IMR-90 (cell line): Measurements from ENCODE around the gene SORCS1. TPM values are rescaled to one million over a fixed set of nuclear protein-coding genes. Genes with fewer than 3 reads are reported as not detected.

Experiments used
- ATAC-seq: fragments of 200-7000 bp; cut with Tn5 transposase; 2 replicates; pipeline ENCODE4 v1.9.1; 2020; ENCODE audit warnings: low read depth, mild to moderate bottlenecking, moderate library complexity
- BruUV-seq: library from RNA; stranded (reverse); fragments of 400-500 nt; replicated peaks from 2 replicates; lab custom pipeline; 2021; lab: Mats Ljungman, UMichigan
- CTCF ChIA-PET: fragments of 300-600 bp; formaldehyde crosslinking; extraction: SDS; loops from one replicate; lab custom pipeline; 2021; ENCODE audit warnings: antibody characterized with exemption; lab: Yijun Ruan, JAX
- POLR2A ChIA-PET: fragments of 300-600 bp; sonication (Branson Sonifier 250); formaldehyde crosslinking; loops from one replicate; lab custom pipeline; 2022; ENCODE audit warnings: antibody characterized with exemption; ENCODE audit not compliant: unreplicated experiment; lab: Charles Lee
- DNase-seq: peaks from one replicate; pipeline ENCODE4 v3.0.0; 2013
- H2AFZ ChIP-seq: replicated peaks from 2 replicates; pipeline ENCODE3; 2013; ENCODE audit warnings: low read length, mild to moderate bottlenecking; ENCODE audit not compliant: poor library complexity
- H2AK5ac ChIP-seq: 2 replicates; pipeline ENCODE4 v1.6.1; 2013; ENCODE audit warnings: low read depth, low read length, inconsistent platforms
- H2AK9ac ChIP-seq: replicated peaks from 2 replicates; pipeline ENCODE3; 2013; ENCODE audit warnings: mild to moderate bottlenecking, low read depth, low read length, moderate library complexity; ENCODE audit not compliant: poor library complexity
- H2BK120ac ChIP-seq: 2 replicates; pipeline ENCODE4 v1.6.1; 2013; ENCODE audit warnings: low read depth, low read length, inconsistent platforms
- H2BK15ac ChIP-seq: 3 replicates; pipeline ENCODE4 v1.6.1; 2013; ENCODE audit warnings: low read depth, low read length, inconsistent platforms
- H2BK20ac ChIP-seq: 2 replicates; pipeline ENCODE4 v1.6.1; 2013; ENCODE audit warnings: low read depth, mild to moderate bottlenecking, inconsistent platforms, low read length, moderate library complexity
- H2BK5ac ChIP-seq: 2 replicates; pipeline ENCODE4 v1.6.1; 2013; ENCODE audit warnings: mild to moderate bottlenecking, low read depth, low read length, inconsistent platforms; ENCODE audit not compliant: poor library complexity, severe bottlenecking
- H3K14ac ChIP-seq: replicated peaks from 2 replicates; pipeline ENCODE4 v1.6.1; 2013; ENCODE audit warnings: low read depth, low read length, inconsistent platforms
- H3K18ac ChIP-seq: 2 replicates; pipeline ENCODE4 v1.6.1; 2013; ENCODE audit warnings: low read depth, low read length, control low read depth
- H3K23ac ChIP-seq: 2 replicates; pipeline ENCODE4 v1.6.1; 2013; ENCODE audit warnings: low read depth, low read length, inconsistent platforms
- H3K27ac ChIP-seq: 2 replicates; pipeline ENCODE4 v1.5.1; 2013; ENCODE audit warnings: mild to moderate bottlenecking, control low read depth, low read length; ENCODE audit not compliant: insufficient read depth
- H3K27me3 ChIP-seq: 2 replicates; pipeline ENCODE4 v1.6.1; 2013; ENCODE audit warnings: low read length; ENCODE audit not compliant: control insufficient read depth, insufficient read depth
- H3K36me3 ChIP-seq: 2 replicates; pipeline ENCODE4 v1.6.1; 2013; ENCODE audit warnings: low read length, mixed read lengths; ENCODE audit not compliant: control insufficient read depth, insufficient read depth
- H3K4ac ChIP-seq: 2 replicates; pipeline ENCODE4 v1.6.1; 2013; ENCODE audit warnings: low read depth, low read length, inconsistent platforms
- H3K4me1 ChIP-seq: 2 replicates; pipeline ENCODE4 v1.6.1; 2013; ENCODE audit warnings: low read length, mixed read lengths; ENCODE audit not compliant: control insufficient read depth, insufficient read depth
- H3K4me2 ChIP-seq: 2 replicates; pipeline ENCODE4 v1.6.1; 2013; ENCODE audit warnings: low read depth, mild to moderate bottlenecking, control low read depth, low read length, moderate library complexity
- H3K4me3 ChIP-seq: 2 replicates; pipeline ENCODE4 v1.5.1; 2013; ENCODE audit warnings: low read depth, mild to moderate bottlenecking, control low read depth, low read length, moderate library complexity; ENCODE audit not compliant: insufficient read depth
- H3K56ac ChIP-seq: 2 replicates; pipeline ENCODE4 v1.6.1; 2013; ENCODE audit warnings: low read length, inconsistent platforms; ENCODE audit not compliant: insufficient read depth; ENCODE audit errors: extremely low read depth
- H3K79me1 ChIP-seq, 2 experiments: 2 replicates each; pipeline ENCODE4 v1.6.1; 2013; ENCODE audit warnings: low read length in 2 of 2, inconsistent platforms in 1 of 2, low read depth in 1 of 2
- H3K9ac ChIP-seq: 2 replicates; pipeline ENCODE4 v1.6.1; 2013; ENCODE audit warnings: low read depth, low read length, control low read depth
- H3K9me1 ChIP-seq: 2 replicates; pipeline ENCODE4 v1.6.1; 2013; ENCODE audit warnings: low read length, inconsistent platforms; ENCODE audit not compliant: insufficient read depth
- H3K9me3 ChIP-seq: 2 replicates; pipeline ENCODE4 v1.6.1; 2013; ENCODE audit warnings: low read length; ENCODE audit not compliant: control insufficient read depth, insufficient read depth
- H4K20me1 ChIP-seq: 2 replicates; pipeline ENCODE4 v1.6.1; 2013; ENCODE audit warnings: low read length, inconsistent platforms; ENCODE audit not compliant: insufficient read depth
- H4K5ac ChIP-seq: 2 replicates; pipeline ENCODE4 v1.6.1; 2013; ENCODE audit warnings: mild to moderate bottlenecking, low read depth, low read length, control low read depth
- H4K8ac ChIP-seq, 2 experiments: 2 replicates each; pipeline ENCODE4 v1.6.1; 2013; ENCODE audit warnings: low read depth in 2 of 2, low read length in 2 of 2, control low read depth in 1 of 2, inconsistent platforms in 1 of 2
- H4K91ac ChIP-seq: 2 replicates; pipeline ENCODE4 v1.6.1; 2013; ENCODE audit warnings: low read depth, low read length, inconsistent platforms; ENCODE audit not compliant: insufficient read depth
- BHLHE40 ChIP-seq: fragments of 150-350 bp; IDR thresholded peaks from 2 replicates; pipeline ENCODE4 v1.6.1; 2016; ENCODE audit warnings: mild to moderate bottlenecking, low read depth, low read length
- CEBPB ChIP-seq: IDR thresholded peaks from 2 replicates; pipeline ENCODE4 v1.6.1; 2012; ENCODE audit warnings: low read depth, low read length, improper control_type of control experiment
- CHD1 ChIP-seq: IDR thresholded peaks from 2 replicates; pipeline ENCODE4 v1.6.1; 2012; ENCODE audit warnings: low read depth, low read length, improper control_type of control experiment
- FOS ChIP-seq: fragments of 150-350 bp; IDR thresholded peaks from 2 replicates; pipeline ENCODE4 v1.6.1; 2016; ENCODE audit warnings: low read depth, low read length
- MAFK ChIP-seq: IDR thresholded peaks from 2 replicates; pipeline ENCODE4 v1.6.1; 2012; ENCODE audit warnings: low read depth, low read length, improper control_type of control experiment
- MAZ ChIP-seq: IDR thresholded peaks from 2 replicates; pipeline ENCODE4 v1.6.1; 2012; ENCODE audit warnings: low read depth, mild to moderate bottlenecking, low read length, improper control_type of control experiment, moderate library complexity, borderline replicate concordance
- MXI1 ChIP-seq: IDR thresholded peaks from 2 replicates; pipeline ENCODE4 v1.6.1; 2012; ENCODE audit warnings: low read depth, mild to moderate bottlenecking, low read length, moderate library complexity, borderline replicate concordance
- NFE2L2 ChIP-seq: fragments of 150-350 bp; IDR thresholded peaks from 2 replicates; pipeline ENCODE4 v1.6.1; 2016; ENCODE audit warnings: low read depth, mild to moderate bottlenecking, low read length
- POLR2A ChIP-seq: IDR thresholded peaks from 2 replicates; pipeline ENCODE4 v1.6.1; 2012; ENCODE audit warnings: mild to moderate bottlenecking, low read depth, low read length
- RAD21 ChIP-seq: IDR thresholded peaks from 2 replicates; pipeline ENCODE4 v1.6.1; 2012; ENCODE audit warnings: low read length, improper control_type of control experiment
- RCOR1 ChIP-seq: IDR thresholded peaks from 2 replicates; pipeline ENCODE4 v1.6.1; 2012; ENCODE audit warnings: mild to moderate bottlenecking, low read length, improper control_type of control experiment; ENCODE audit not compliant: insufficient replicate concordance
- RFX5 ChIP-seq: IDR thresholded peaks from 2 replicates; pipeline ENCODE4 v1.8.0; 2012; ENCODE audit warnings: low read depth, mild to moderate bottlenecking, low read length, moderate library complexity
- SMC3 ChIP-seq: fragments of 150-350 bp; IDR thresholded peaks from 2 replicates; pipeline ENCODE4 v1.6.1; 2016; ENCODE audit warnings: low read depth, mild to moderate bottlenecking, antibody characterized with exemption, low read length, moderate library complexity
- WGBS, 2 experiments: methylation state at CpG; one replicate each; pipeline versions ENCODE4 v1.1.5 to v1.1.7; 2013; ENCODE audit warnings: missing lambda C conversion rate in 2 of 2; ENCODE audit not compliant: insufficient read length in 1 of 2; ENCODE audit errors: extremely low coverage in 2 of 2; 5-methylcytosine and 5-hydroxymethylcytosine counted together
- dilution Hi-C: fragments of 300-500 bp; cut with HindIII; formaldehyde crosslinking; loops from one replicate; pipeline ENCODE4 v1.14.3; 2018; ENCODE audit warnings: low sequenced_read_pairs; ENCODE audit not compliant: unreplicated experiment
- in situ Hi-C: fragments of 300-500 bp; cut with MboI; formaldehyde crosslinking; loops from 3 replicates; pipeline ENCODE4 v1.14.3; 2019; ENCODE audit warnings: low sequenced_read_pairs, inconsistent platforms, mixed read lengths
- intact Hi-C: fragments of 100-400 bp; cut with micrococcal nuclease; formaldehyde crosslinking; loops from 2 replicates; pipeline ENCODE4 v1.10.0; 2022
- polyA plus RNA-seq, 3 experiments: library from polyadenylated mRNA; depleted of rRNA; stranded (reverse); fragments of >200 nt; gene quantifications; 2 replicates each; pipeline ENCODE4 v1.2.3, GENCODE V29; 2012; ENCODE audit warnings: low replicate concordance in 1 of 3
- total RNA-seq: library from RNA; depleted of rRNA; stranded (reverse); fragments of >200 nt; gene quantifications from 2 replicates; pipeline ENCODE4 v1.2.3, GENCODE V29; 2012
- TF ChIP-seq, protein P1 (sequence below): fragments of 150-350 bp; IDR thresholded peaks from 2 replicates; pipeline ENCODE4 v1.6.1; 2017; ENCODE audit warnings: mild to moderate bottlenecking, antibody characterized with exemption, low read length, low read depth
- TF ChIP-seq, protein P2 (sequence below): conservative IDR thresholded peaks from 2 replicates; pipeline ENCODE4 v1.5.1; 2012; ENCODE audit warnings: mild to moderate bottlenecking, low read depth, low read length, improper control_type of control experiment
- TF ChIP-seq, protein P3 (sequence below): fragments of 150-350 bp; IDR thresholded peaks from 2 replicates; pipeline ENCODE4 v1.6.1; 2016; ENCODE audit warnings: low read depth, mild to moderate bottlenecking, low read length, moderate library complexity, borderline replicate concordance

SORCS1 gene
- total and polyA plus RNA-seq, 2 of the 4 experiments (the other 2 are of a cell fraction) = under 0.01 TPM; not detected in 1

DNA sequence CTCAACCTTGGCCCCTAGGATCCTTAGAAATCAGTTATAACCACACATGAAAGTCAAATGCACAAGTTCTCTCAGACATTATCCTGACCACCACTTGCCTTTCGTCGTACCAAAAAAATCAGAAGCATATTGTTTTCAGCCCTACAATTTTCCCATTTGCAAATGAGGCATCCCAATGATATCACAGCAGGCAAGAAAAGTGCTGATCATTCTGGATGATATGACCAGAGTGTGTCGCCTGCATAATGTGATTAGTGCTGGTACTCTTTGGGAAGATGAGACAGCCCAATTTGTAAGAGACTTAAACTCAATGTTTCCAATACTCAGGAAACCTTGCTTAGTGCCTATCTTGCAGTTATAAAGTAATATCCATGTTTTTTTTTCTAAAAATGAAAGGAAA is 168.0 kb downstream of the SORCS1 start:
- TF ChIP-seq FOS (no peak), MAZ (no peak), CHD1 (no peak), RFX5 (no peak), POLR2A (no peak), BHLHE40 (no peak), MXI1 (no peak), RCOR1 (no peak), NFE2L2 (no peak), SMC3 (no peak), CEBPB (no peak), MAFK (no peak), RAD21 (no peak)
- TF ChIP-seq, protein P1, sequence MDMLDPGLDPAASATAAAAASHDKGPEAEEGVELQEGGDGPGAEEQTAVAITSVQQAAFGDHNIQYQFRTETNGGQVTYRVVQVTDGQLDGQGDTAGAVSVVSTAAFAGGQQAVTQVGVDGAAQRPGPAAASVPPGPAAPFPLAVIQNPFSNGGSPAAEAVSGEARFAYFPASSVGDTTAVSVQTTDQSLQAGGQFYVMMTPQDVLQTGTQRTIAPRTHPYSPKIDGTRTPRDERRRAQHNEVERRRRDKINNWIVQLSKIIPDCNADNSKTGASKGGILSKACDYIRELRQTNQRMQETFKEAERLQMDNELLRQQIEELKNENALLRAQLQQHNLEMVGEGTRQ = no peak
- TF ChIP-seq, protein P2, sequence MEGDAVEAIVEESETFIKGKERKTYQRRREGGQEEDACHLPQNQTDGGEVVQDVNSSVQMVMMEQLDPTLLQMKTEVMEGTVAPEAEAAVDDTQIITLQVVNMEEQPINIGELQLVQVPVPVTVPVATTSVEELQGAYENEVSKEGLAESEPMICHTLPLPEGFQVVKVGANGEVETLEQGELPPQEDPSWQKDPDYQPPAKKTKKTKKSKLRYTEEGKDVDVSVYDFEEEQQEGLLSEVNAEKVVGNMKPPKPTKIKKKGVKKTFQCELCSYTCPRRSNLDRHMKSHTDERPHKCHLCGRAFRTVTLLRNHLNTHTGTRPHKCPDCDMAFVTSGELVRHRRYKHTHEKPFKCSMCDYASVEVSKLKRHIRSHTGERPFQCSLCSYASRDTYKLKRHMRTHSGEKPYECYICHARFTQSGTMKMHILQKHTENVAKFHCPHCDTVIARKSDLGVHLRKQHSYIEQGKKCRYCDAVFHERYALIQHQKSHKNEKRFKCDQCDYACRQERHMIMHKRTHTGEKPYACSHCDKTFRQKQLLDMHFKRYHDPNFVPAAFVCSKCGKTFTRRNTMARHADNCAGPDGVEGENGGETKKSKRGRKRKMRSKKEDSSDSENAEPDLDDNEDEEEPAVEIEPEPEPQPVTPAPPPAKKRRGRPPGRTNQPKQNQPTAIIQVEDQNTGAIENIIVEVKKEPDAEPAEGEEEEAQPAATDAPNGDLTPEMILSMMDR = no peak
- TF ChIP-seq, protein P3, sequence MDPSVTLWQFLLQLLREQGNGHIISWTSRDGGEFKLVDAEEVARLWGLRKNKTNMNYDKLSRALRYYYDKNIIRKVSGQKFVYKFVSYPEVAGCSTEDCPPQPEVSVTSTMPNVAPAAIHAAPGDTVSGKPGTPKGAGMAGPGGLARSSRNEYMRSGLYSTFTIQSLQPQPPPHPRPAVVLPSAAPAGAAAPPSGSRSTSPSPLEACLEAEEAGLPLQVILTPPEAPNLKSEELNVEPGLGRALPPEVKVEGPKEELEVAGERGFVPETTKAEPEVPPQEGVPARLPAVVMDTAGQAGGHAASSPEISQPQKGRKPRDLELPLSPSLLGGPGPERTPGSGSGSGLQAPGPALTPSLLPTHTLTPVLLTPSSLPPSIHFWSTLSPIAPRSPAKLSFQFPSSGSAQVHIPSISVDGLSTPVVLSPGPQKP = no peak
- Histone ChIP-seq H3K4me2 (no peak overlapping the region), H3K27ac (no peak overlapping the region), H2BK5ac (no peak overlapping the region), H3K4me3 (no peak overlapping the region), H3K4me1 (no peaks in the 10 kb centered on the region), H4K8ac (no peak overlapping the region), H3K9me1 (no peaks in the 10 kb centered on the region), H2BK20ac (no peak overlapping the region), H3K9me3 (peaks cover 4% of the 10 kb centered on the region), H3K27me3 (no peaks in the 10 kb centered on the region), H2AFZ (no peak overlapping the region), H3K56ac (no peak overlapping the region), H2BK120ac (no peak overlapping the region), H4K20me1 (no peaks in the 10 kb centered on the region), H3K79me1 (no peaks in the 10 kb centered on the region), H2AK5ac (no peak overlapping the region), H3K18ac (no peak overlapping the region), H3K9ac (no peak overlapping the region), H2BK15ac (no peak overlapping the region), H3K14ac (no peak overlapping the region), H4K91ac (no peak overlapping the region), H4K5ac (no peak overlapping the region), H3K4ac (no peak overlapping the region), H2AK9ac (no peak overlapping the region), H3K36me3 (no peaks in the 10 kb centered on the region), H3K23ac (no peak overlapping the region)
- ChIA-PET CTCF (no interaction called here), POLR2A (no interaction called here)
- in situ Hi-C loops (no loop called here), intact Hi-C loops (no loop called here), dilution Hi-C loops (no loop called here)
- DNase-seq (no peak), ATAC-seq (no peak)
- BruUV-seq = no TSS peak
- 70% methylated on average over 2 of the region's 3 CpGs; no CpG with 5 or more reads in 1 of the 2 experiments for WGBS, 2 experiments
